OCI-M2 (cell line): Measurements from ENCODE around the gene ATP1A4.
"Not testable (repeated sequence)": the region's sequence is repeated elsewhere in the genome, so short reads cannot be mapped to it uniquely, and the experiment has no call there.

Experiments
- DNase-seq: peaks from one replicate; lab custom pipeline; 2025; ENCODE audit not compliant: unreplicated experiment; lab: John Stamatoyannopoulos, UW

ATP1A4 gene

DNA sequence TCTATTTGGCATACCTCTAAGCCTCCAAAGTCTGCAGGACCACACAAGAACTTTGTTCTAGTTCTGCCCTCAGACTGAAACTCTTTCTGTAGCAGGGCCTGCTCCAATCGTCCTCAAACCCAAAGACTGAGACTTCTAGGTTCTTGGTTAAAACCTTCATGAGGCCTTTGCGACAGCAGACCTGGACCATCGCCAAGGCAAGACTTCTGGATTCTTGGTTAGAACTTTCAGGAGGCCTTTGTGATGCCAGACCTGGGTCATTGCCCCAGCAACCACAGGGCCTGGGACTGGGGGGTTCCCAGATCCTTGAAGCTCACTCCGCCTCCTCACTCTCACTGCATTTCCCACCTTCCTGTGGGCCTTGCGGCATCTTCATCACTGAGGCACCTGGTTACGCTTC is at the start of gene ATP1A4:
ATP1A4 (plus strand) TSS at position 301 of the 400 bp plus-strand sequence. CDS start 438 bp downstream, outside the sequence.
- DNase-seq: no peak

GRCh38 chr1:160101717-160102522 is 49.5 kb upstream of the ATP1A4 start:
- DNase-seq: no peak

DNA sequence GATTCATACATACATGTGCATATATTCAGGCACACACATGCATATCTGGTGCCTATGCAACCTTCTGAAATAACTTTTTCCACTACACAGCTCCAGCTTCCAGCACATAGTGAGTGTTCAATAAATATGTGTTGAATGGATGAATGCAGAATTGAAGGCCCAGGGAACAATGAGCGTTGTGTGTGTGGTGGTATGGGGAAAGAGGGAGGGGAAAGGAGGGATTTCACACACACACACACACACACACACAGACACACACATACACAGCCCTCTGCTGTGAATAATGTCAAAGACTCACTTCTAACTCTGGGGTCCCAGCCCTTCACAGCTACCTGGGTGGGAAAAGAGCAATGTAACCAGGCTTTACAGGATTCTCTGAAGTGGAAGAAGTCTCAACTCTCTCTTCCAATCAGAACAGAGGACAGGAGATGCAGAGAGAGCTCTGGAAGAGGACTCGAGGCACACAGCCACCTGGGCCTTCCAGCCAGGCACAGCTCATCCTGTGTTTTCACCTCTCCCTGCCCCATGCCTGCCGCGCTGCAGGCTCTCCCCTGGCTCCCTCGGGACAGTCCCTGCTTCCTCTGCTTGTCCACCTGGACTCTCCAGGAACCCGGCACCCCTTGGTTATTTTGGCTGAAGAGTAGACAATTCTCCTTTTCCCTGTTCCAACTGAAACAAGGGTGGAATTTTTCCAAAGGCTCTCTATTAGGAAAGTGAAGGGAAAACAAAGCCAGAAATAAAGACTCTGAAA is 47.6 kb upstream of the ATP1A4 start:
- DNase-seq: no peak

DNA sequence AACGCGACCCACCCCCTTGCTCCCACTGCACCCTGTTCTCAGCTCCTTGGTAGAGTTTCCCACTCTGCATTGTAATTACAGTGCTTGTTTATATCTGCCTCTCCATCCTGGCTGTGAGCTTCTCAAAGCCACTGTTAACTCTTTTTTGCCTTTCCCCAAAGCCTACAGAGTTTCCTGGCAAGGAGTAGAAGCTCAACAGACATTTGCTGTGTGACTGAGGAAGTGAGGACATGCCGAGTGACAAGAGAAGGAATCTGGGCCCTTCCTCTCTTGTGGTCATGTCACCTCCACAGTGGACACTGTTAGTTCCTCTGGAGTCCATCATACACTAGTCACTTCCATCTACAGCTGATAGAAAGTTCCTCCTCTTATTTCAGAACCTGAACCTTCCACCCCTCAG is 46.9 kb upstream of the ATP1A4 start:
- no peak for DNase-seq

- no peak for DNase-seq
Measured at GRCh38 chr1:160105155-160105554, 46.2 kb upstream of the ATP1A4 start.

- no peak for DNase-seq
Measured at GRCh38 chr1:160107512-160107911, 43.9 kb upstream of the ATP1A4 start.

GRCh38 chr1:160108888-160109662 is 42.3 kb upstream of the ATP1A4 start:
- no peak for DNase-seq

- DNase-seq: no peak
Measured at GRCh38 chr1:160109686-160110085, 41.7 kb upstream of the ATP1A4 start.

DNA sequence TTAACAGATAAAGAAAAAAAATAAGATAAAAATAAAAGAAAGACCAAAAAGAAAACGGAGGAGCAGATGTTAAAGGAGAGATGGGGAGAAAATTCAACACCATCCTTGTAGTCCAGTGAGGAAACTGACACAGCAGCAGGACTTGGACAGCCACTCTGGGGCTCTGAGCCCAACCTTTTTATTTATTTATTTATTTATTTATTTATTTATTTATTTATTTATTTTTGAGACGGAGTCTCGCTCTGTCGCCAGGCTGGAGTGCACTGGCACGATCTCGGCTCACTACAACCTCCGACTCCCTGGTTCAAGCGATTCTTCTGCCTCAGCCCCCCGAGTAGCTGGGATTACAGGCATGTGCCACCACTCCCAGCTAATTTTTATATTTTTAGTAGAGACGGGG is 39.9 kb upstream of the ATP1A4 start:
- not testable (repeated sequence) for DNase-seq

DNA sequence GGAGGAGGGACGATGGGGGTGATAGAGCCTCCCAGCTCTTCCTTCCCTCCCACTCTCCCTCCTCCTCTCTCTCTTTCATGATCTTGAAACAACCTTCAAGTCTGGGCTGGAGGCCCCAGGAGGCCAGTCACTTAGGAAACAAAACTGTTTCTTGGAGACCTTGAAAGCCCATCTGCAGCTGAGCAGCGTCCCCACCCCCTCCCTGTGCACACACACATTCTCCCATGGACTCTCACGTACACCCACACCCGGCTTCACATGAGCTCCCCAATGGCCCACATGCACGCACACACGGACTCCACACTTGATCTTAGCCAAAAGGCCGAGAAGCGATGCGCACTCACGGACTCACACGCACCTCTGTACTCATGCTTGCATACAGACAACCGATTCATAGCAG is 39.0 kb upstream of the ATP1A4 start:
- no peak for DNase-seq

DNA sequence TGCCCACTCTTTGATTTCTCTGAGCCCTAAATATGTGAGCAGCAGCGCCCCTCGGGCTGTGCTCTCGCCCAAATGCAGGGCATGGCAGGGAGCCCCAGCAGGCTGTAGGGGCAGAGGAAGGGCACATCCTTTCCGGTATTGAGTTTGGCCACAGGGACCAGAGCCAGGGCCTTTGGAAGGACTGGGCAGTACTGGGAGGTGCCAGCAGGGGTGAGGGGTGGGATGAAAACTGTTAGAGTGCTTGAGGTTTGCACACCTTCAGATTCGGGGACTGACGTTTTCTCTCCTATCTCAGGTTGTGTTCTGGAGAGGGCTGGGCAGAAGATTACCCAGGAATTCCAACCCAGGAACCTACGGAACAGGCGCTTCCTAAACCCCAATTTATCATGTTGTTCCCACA is 38.0 kb upstream of the ATP1A4 start:
- DNase-seq: no peak

DNA sequence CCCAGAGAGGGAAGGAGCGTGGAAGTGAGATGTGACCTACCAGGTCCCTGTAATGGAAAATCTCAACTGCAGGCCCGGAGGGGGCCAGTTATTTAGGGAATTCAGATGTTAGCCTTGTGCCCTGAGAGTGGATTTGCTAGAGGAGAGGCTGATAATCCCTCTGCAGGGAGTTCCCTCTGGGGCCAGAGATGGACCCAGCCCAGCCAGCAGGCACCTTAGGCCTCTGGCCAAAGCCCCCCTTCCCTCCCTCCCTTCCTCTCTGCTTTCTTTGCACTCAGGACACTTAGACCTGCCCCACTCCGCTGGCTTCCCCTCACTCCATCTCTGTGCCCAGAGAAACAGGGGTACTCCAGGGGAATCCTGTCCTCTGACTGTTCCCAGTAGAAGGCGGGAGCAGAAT is 37.3 kb upstream of the ATP1A4 start:
- no peak for DNase-seq

- no peak for DNase-seq
Measured at GRCh38 chr1:160115545-160116282, 35.7 kb upstream of the ATP1A4 start, which contains the start of gene ATP1A2. TSS of gene ATP1A2 (plus strand) at chr1:160115759. CDS start at chr1:160115862, 103 bp downstream.

DNA sequence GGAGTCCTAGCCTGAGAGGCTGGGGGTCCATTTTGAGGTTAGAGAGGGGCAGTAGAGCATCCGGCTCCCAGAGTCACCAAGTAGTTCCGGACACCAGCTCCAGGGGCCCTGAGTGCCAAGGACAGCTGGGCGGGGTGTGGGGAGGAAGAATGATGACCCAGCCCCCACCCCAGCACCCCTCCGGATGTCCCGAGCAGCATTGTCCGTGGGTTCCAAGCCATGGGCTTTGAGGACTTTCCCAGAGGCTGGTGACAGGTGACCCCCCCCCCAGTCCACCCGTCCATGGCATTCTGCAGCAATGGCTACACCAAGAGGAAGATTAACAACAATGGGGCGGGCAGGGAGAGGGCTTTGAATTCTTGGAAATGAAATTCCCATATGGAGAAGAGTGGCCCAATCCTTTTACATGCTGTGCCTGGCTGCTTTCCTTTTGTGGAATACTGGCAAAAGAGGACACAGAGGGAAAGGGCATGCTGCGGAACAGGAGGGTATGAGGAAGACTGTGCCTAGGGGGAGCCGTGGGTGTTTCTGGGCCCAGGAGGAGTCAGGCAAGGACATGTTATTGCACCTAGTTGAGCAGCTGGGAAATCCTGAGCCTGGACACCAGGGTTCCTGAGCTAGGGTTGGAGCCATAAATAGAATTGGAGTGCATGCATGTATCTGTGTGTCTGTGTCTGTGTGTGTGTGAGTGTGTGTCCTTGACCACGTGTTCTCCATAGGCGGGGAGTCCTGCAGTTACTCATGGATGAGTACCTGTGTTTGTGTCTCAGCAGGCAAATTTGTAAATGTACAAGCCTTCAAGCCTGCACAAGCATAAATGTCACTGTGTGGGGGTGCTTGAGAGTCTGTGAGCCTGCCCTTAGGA is 34.9 kb upstream of the ATP1A4 start:
- DNase-seq: no peak

DNA sequence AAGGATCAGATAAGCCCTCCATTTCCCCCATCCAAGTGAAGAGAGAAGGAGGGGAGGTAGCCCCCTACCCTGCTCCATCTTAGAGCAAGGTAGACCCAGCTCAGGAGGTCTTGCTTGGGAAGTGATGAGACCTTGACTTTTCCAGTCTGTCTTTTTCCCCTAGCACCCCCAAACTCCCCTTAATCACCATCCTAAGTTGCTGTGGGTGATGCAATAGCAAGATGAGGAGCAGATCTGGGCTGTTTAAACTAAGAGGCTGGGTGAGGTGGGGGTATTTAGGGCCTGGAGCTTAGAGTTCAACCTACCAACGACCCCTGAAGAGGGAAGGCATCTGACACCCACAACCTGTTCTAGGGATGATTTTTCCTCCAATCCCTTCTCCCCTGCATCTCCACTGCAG is 34.1 kb upstream of the ATP1A4 start:
- DNase-seq: no peak

- no peak for DNase-seq
Measured at GRCh38 chr1:160117709-160118183, 33.7 kb upstream of the ATP1A4 start.

GRCh38 chr1:160118928-160119327 is 32.5 kb upstream of the ATP1A4 start:
- DNase-seq: no peak

DNA sequence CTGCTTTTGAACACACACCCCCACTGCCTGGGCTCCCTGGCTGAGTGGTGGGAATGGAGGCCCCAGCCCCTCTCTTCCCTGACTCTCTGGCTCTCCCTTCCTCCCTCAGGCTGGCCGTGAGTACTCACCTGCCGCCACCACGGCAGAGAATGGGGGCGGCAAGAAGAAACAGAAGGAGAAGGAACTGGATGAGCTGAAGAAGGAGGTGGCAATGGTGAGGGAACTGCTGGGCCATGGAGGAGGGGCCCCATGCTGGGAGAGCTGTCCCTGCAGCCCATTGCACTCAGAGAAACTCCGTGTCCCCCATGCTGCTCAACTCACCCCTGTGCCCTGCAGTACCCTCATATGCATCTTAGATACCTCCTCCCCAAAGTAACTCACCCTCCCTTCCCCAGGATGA is 30.6 kb upstream of the ATP1A4 start:
- DNase-seq: no peak

GRCh38 chr1:160121388-160121787 is 30.0 kb upstream of the ATP1A4 start:
- DNase-seq: no peak
